ENCODE measurements around the gene GRM8.

The GRM8 gene

DNA sequence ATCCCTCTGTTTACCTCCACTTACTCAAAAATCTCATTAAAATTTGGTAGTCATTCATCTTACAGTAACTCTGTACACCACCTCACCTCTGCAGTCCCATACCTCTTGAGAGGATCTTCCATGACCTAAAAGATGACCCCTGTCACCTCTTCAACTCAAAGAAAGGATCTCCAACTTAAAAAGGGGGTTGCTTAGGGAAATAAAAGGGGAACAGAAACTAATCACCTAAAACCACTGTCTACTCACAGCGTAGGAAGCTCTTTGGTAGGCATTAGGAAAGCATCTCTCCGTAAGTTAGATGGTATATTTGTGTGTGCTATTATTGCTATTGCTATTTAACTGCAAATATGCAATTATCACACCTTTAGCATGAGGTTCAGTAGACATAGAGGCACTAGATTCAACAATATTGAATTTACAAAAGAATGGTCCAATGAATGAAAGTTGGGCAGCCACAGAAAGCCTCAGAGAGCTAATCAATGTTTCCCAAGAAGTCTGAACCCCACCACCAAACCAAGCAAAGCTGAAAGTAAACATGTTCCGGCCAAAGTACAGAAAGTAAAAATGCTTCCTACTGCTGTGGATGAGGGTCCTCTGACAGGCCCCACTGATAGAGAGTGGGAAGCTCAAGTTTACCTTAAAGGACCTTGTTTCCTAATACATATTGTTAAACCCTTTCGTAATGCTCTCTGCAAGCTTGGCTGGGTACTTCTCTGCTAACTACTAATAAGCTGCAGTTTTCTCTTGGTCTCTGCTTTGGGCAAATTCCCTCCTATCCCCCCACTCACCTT, 105.8 kb downstream of the GRM8 start:
- DNase-seq (ENCODE audit: low read depth in 2 of 2), result no peak

DNA sequence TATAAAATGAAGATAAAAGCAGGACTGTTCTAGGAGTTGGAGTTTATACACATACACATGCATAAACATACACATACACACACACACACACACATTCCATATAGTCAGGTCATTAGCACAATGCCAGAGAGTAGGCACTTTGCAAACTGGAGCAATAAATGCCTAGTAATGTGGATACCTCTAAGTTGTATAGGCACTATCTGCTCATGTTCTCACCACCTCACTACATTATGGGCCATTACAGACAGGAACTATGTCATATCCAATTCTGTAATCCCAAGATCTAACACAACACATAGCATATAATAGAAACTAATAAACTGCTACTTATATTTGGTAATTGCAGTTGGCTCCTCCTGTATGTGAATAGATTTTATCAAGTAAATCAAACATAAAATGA, 115.6 kb downstream of the GRM8 start:
- DNase-seq (ENCODE audit: low read depth in 2 of 2), result no peak

DNA sequence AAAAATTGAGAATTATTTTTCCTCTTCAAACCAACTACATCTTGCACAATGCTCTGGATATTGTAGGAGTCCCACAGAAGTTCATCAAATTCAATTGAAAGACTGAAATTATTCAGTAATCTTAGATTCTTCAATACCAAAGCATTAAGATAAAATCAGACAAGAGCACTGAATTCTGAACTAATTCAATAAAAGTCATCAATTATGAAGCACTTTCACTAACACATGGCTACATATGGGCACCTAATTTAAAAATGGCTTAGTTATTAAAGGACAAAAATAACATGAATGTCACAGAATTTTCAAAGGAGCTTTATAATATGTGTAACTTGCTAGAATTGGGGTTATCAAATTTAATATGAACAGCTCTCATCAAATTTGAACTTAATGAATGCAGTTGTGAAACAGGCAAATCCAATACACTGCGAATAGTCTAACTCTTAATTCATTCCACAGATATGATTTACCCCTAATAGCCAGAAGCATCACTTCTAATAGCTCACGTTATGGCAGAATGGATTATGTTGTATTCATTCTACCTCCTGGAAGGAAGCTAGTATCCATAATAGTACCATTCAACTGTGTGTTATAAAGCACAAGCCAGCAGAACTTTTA, 116.8 kb downstream of the GRM8 start:
- no peak for DNase-seq (ENCODE audit: low read depth in 2 of 2)

DNA sequence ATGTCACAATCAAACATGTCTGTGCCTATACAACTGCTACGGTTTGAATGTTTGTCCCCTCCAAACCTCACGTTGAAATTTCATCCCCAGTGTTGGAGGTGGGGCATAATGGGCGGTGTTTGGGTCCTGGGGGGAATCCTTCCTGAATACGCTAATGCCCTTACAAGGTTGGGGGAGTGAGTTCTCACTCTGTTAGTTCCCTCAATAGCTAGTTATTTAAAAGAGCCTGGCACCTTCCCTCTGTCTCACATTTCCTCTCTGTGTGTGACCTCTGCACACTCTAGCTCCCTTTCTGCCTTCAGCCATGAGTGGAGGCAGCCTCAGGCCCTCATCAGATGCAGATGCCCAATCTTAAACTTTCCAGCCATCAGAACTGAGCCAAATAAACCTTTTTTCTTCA, 129.5 kb downstream of the GRM8 start:
- no peak for DNase-seq (ENCODE audit: low read depth in 2 of 2)

DNA sequence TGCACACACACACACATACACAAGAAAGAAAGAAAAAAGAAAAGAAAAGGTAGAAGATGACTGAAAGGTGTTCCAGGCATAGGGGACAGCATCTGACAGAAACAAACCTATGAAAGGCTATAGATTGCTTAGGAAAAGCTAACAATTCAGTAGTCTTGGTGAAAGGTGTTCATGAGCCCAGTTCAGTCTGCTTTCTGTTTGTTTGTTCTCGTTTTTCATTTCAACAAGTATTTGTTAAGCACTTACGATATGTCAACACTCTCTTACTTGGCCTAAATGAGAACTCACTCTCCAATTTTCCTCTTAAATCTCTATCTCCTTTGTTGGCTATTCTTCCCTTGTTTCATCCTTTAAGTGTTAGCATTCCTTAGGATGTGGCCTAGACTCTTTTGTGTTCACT, 133.2 kb downstream of the GRM8 start:
- no peak for DNase-seq (ENCODE audit: low read depth in 2 of 2)

DNA sequence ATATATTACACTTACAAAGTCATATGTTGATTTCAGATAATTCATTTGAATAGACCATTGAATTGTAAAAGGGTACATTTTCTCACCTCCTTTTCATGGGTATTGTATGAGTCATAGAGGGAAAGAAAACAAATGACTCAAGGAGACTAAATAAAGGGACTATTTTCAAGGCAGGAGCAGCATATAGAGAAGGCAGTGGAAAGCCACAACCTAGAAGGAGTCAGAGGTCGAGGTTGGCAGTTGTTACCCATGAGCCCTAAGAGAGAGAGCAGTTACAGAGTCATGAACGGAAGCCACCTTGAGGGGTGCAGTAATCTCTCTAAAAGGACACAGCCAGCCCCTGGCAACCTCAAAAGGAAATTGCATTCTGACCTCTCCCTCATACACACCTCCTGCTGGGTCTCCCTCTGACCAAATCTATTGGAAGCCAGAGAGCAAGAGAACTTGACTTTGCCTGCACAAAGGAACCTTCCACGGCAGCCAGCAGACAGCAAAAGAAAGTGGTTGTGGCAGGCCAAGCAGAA, 137.9 kb downstream of the GRM8 start:
- DNase-seq (ENCODE audit: low read depth in 2 of 2), result no peak

GRCh38 chr7:127107601-127108007, 145.1 kb downstream of the GRM8 start:
- DNase-seq (ENCODE audit: low read depth in 2 of 2), result no peak

- DNase-seq (ENCODE audit: low read depth in 2 of 2), result no peak
Measured at GRCh38 chr7:127093340-127093739, 159.4 kb downstream of the GRM8 start.

DNA sequence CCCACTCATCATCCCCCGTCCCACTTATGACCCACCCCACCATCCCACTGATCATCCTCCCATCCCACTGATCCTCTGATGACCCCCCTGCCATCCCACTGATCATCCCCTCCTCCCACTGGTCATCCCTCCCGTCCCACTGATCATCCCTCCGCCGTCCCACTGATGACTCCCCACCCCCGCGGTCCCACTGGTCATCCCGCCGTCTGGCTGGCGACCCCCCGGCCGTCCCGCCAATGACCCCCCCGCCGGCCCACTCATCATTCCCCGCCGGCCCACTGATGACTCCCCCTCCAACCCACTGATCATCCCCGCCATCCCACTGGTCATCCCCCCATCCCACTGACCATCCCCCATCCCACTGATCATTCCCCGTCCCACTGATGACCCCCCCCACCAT, 161.1 kb downstream of the GRM8 start:
- DNase-seq (ENCODE audit: low read depth in 2 of 2), result no peak

DNA sequence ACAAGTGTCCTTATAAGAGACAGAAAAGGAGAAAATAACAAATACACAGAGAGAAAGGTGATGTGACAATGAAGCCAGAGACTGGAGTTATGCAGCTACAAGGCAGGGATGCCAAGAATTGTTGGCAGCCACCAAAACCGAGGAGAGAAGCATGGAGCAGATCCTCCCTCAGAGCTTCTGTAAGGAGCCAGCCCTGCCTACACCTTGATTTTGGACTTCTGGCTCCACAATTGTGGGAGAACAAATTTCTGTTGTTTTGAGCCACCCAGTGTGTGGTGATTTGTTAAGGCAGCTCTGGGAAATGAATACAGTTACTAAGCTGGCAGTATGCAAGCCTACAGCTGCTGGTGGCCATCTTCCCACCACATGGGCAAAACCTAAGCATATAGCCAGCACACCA, 163.6 kb downstream of the GRM8 start:
- no peak for DNase-seq (ENCODE audit: low read depth in 2 of 2)

DNA sequence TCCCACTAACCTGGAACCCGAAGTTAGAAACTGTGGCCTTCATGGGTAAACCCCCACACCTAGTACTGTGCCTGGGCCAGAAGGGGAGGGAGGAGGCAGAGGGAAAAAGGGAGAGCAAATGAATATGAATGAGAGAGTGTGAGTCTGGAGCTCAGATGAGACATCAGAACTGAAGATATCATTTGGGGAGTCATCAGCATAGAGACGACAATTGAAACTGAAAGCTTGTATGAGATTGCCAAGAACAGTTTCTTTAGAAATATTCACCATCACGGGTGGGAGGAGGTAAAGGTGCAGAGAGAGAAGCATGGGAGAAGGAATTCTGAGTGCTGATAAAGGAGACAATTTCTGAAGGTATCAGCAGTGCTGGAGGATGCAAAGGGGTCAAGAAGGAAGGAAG, 171.2 kb downstream of the GRM8 start:
- no peak for DNase-seq (ENCODE audit: low read depth in 2 of 2)

GRCh38 chr7:127080576-127080975, 172.2 kb downstream of the GRM8 start:
- no peak for DNase-seq (ENCODE audit: low read depth in 2 of 2)

DNA sequence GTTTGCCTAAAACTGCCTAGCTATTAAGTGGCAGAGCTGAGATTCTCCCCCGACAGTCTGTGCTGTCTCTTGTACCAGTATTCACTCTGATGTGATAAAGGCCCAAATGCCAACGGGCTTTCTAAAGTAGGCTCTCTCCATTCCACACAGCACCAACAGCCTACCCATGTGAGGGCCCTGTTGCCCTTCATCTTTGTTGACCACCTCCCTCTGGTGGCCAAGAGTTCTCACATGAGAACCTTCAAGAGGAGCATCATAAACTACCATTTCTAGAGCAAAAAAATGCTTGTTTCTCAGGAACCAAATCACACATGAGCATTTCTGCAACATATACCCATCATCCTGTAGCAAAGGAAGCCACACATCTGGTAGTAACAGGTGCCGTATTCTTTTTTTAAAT, 185.8 kb downstream of the GRM8 start:
- DNase-seq (ENCODE audit: low read depth in 2 of 2), result no peak

DNA sequence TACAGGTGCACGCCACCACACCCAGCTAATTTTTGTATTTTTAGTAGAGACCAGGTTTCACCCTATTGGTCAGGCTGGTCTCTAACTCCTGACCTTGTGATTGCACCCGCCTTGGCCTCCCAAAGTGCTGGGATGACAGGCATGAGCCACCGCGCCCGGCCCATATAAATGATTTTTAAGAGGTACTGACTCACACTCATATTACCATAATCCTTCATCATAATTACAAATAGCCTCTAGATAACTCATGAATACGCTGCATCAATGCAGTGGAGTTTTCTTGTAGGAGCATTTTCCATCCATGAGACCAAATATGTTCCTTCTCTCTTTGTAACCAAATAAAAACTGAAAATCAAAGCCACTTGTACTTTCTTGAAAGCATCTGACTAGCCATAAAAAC, 193.3 kb downstream of the GRM8 start:
- DNase-seq (ENCODE audit: low read depth in 2 of 2), result no peak

GRCh38 chr7:127057918-127058317, 194.8 kb downstream of the GRM8 start:
- DNase-seq (ENCODE audit: low read depth in 2 of 2), result no peak

- no peak for DNase-seq (ENCODE audit: low read depth in 2 of 2)
Measured at GRCh38 chr7:127056202-127056601, 196.5 kb downstream of the GRM8 start.

GRCh38 chr7:127047521-127047920, 205.2 kb downstream of the GRM8 start:
- DNase-seq (ENCODE audit: low read depth in 2 of 2), result no peak

DNA sequence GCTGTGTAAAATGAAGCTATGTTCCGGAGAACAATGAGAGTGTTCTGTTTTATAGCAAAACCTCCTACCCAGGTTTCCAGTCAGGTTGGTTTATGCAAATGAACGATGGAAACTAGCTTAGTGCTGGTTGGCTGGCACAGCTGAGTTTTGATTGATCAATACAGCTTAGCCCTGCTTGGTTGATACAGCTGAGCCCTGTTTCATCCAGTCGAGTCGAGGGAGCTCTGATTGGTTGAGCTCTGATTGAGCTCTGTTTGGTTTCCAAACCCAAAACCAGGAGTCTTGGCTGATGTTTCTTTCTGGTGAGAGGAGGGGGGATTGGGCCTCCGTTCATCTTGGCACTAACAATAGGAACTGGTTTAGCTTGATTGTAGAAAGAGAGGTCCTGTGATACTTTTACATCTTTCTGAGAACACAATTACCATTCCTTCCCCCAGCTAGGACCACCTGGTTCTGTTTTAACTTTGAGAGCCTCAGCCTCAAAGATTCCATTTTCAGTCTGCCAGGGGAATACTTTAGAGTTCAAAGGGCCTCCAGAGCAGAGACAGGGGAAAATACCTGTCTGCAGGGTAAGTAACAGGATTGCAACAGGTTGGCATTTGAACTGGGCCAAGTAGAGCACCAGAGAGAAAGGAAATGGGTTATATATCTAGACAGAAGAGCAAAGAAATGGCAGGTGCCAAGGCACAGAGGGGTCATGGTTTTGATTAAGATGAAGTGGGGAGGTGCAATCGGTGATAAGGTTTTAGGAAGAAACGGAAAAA, 210.9 kb downstream of the GRM8 start:
- no peak for DNase-seq (ENCODE audit: low read depth in 2 of 2)

DNA sequence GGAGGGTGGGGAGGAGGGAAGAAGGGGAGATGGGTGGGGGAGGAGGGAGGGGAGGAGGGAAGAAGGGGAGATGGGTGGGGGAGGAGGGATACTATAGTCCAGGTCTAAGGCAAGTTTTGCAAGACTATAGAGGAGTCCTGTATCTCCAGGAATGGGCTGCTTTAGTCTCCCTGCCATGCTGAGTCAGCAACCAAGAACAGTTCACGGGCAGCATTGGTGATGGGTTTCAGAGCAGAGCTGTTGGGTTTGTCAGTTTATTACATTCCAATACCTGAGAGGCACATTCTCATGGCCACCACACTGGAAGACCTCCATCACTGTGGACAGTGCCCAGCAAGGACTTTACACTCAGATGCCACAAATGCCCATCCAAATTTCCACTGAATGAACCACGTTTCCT, 212.7 kb downstream of the GRM8 start:
- DNase-seq (ENCODE audit: low read depth in 2 of 2), result no peak

GRCh38 chr7:127039541-127039940, 213.2 kb downstream of the GRM8 start:
- no peak for DNase-seq (ENCODE audit: low read depth in 2 of 2)

- no peak for DNase-seq (ENCODE audit: low read depth in 2 of 2)
Measured at GRCh38 chr7:127035203-127035849, 217.4 kb downstream of the GRM8 start.

- no peak for DNase-seq (ENCODE audit: low read depth in 2 of 2)
Measured at GRCh38 chr7:127034186-127034806, 218.4 kb downstream of the GRM8 start.

All from activated CD8-positive, alpha-beta memory T cell treated with anti-CD3 and anti-CD28 coated beads for 4 hours (primary cell).